ENCODE measurements around the gene THTPA.

- no peak for TF ChIP-seq POLR2A (IDR thresholded peaks at IDR 0.05; ENCODE audit: low read depth, low read length)
- no peak for TF ChIP-seq POLR2AphosphoS5 (IDR thresholded peaks at IDR 0.05; ENCODE audit: low read depth, low read length)
Observed at GRCh38 chr14:23609001-23609400, 52.9 kb downstream of the THTPA start.
